ENCODE data around the gene PLA2G4E.

The PLA2G4E gene, protein sequence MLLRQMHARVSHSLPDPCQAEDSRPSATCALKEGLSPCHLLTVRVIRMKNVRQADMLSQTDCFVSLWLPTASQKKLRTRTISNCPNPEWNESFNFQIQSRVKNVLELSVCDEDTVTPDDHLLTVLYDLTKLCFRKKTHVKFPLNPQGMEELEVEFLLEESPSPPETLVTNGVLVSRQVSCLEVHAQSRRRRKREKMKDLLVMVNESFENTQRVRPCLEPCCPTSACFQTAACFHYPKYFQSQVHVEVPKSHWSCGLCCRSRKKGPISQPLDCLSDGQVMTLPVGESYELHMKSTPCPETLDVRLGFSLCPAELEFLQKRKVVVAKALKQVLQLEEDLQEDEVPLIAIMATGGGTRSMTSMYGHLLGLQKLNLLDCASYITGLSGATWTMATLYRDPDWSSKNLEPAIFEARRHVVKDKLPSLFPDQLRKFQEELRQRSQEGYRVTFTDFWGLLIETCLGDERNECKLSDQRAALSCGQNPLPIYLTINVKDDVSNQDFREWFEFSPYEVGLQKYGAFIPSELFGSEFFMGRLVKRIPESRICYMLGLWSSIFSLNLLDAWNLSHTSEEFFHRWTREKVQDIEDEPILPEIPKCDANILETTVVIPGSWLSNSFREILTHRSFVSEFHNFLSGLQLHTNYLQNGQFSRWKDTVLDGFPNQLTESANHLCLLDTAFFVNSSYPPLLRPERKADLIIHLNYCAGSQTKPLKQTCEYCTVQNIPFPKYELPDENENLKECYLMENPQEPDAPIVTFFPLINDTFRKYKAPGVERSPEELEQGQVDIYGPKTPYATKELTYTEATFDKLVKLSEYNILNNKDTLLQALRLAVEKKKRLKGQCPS

DNA sequence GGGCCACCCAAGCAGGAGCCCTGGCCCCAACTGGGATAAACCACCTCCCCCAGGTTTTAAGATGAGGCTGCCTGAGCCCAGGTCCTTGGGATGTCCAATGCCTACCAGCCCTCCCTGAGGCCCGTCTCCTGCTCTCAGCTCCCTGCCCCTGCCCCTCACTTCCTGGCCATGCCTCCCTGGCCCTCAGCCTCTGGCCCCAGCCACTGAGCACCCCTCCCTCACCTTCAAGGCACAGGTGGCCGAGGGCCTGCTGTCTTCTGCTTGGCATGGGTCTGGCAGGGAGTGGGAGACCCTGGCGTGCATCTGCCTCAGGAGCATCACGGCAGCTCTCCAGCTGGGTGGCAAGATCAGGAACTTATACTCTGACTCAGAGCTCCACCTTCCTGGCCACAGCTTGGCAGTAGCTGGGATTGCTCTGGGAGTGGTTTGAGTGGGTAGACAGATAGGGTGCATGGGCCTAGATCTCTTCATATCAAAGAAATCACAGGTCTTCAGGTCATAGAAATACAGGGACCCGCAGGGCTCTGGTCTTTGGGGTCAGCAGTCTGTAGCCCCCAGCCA is at the start of gene PLA2G4E:
Gene PLA2G4E (minus strand): TSS at position 330 of the 561 bp plus-strand sequence. CDS start 12 bp downstream, at position 318.
- DNase-seq = no peak

DNA sequence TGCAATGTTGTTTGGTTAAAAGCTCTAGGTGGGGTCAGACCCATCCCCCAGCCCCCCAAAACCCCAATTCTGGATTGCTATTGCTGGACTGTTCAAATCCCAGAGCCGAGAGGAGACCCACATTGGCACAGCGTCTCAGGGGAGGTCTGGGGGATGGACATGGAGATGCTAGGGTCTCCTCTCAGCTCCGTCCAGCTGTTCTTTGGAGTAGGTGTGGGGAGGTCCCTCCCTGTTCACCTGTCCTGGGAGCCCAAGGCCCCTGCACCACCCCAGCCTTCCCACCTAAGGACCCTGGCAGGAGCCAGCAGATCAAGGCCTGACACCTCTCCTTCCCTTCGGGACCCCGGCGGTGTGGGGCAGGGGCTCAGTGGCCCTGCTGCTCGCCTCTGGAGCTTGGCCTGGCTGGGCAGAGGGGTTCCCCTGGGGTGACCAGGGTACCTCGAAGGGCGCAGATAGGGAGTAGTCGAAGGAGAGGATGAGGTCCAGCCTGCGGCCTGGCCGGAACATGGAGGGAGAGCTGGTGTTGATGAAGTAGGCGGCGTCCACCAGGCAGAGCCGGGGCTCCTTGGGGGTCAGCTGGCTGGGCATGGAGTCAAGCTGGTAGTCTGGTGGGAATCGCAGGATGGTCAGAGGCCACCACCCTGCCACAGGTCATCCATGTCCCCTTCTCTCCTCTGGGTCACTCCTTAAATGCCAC is 49.6 kb upstream of the PLA2G4E start:
- no peak for DNase-seq

DNA sequence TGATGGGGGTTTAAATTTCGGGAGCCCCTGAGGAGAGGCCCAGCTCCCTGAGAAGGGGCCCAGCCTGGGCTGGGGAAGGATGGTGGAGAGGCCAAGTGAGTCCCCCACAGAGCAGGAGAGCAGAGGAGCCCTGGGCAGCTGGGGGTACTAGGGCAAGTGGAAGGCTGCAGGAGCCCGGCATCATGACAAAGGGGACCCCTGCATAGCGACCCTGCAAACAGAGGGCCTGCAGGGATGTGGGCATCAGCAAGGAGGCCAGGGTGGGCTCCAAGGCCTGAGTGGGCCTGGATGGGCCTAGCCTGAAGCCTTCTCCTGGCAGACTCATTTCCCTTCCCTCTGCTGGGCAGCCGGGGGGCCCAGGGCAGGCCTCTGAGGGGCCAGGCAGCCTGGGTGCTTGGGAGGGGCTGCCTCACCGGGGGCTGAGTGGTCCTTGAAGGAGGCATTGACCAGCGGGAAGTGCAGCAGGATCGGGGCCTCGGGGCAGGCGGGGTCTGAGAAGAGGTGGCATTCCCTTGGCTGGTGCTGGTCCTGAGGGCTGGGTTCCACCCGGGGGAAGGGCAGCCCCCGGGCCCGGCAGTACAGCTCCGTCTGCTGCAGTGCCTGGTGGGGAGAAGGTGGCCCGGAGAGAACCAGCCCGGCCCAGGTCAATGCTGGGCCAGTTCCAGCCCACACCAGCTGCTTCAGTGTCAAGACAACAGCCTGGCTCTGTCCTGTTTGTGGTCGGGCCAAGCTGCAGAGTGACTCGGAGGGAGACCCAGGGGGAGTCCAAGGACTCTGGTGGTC is 48.8 kb upstream of the PLA2G4E start:
- no peak for DNase-seq

DNA sequence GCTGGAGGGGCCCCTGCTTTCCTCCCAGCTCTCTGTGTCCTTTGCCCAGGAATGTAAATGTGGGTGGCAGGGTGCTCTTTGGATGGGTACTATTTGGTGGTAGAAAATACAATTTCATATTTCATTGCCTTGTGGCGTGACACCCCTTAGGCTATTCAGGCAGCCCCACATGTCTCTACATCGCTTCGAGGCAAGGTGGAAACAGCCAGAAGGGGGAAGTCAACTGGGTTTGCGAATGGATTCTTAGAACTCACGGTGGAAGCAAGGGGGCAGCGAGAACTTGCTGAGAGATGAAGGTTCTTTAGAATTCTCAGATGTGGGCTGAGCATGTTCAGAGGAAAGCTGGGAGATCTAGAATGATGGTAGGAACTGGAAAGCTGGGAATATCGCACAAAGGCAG is 48.2 kb upstream of the PLA2G4E start:
- DNase-seq = no peak

DNA sequence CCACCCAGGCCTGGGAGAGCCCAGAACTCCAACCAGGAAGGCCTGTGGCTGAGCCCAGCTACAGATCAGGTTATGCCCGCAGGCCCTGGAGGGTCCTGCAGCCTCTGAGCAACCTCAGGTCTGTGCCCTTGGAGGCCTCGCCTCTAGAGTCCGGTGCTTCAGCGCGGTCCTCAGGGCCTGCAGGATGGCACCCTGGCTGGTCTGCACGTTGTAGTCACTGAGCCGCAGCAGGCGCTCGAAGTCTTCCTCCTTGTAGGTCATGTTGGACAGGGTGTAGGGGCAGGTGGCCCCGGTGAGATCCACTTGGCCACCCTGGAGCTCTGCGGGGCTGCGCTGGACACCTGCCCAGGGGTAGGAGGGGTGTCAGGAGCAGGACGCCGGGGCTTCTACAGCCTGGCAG is 47.8 kb upstream of the PLA2G4E start:
- DNase-seq = no peak

DNA sequence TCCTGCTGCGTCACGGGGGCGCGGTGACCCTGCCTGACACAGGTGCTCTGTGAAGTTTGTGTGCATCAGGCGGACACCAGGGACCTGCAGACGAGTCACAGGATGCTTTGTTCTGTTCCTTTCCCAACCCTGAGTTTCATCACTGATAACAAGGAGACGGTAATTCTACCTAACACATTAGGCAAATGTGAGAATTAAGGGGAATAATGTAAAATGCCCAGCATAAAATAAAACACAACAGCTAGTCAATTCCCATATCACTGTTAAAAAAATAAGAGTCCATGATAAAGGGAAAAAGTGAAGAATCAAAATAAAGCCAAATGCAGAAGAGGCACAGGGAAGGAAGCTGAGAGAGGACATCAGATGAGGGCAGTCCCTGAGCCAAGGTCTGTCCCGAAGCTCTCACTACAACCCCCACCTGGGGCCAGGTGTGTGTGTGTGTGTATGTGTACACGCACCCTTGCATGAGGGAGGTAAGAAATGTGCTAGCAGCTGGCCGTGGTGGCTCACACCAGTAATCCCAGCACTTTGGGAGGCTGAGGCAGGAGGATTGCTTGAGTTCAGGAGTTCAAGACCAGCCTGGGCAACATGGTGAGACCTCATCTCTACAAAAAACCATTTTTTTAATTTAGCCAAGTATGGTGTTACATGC is 46.0 kb upstream of the PLA2G4E start:
- no peak for DNase-seq

DNA sequence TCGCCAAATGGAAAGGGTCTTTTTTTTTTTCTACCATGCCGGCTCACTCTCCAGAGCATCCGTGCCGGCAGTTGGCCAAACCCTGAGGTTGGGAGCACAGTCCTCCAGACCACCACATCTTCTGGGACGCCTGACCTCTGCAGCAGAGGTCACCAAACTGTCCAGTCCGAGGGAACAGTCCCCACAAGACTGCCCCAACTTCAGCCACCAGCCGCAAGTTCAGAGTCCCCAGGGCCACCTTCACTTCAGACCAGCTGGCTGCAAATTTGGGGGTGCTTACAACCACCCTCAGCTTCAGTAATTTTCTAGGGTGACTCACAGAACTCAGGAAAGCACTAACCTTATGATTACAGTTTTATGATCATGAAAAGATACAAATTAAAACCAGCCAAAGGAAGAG is 44.6 kb upstream of the PLA2G4E start:
- no peak for DNase-seq

DNA sequence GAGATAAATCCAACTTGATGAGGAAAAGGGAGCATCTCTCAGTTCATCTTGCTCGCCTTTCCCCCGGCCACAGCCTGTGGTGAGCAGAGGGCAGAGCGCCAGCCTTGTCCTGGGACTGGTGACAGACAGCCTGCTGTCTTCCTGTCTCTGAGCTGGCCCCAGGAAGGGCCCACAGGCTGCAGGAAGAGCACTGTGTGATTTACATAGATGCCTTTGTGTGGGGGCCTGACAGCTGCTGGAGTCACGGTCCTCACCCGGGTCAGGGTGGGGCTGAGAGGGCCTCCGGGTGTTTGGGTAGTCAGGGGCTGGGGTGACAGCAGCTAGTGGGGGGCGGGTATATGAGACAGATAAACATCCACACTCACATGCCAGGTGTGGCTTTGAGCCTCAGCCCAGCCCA is 44.2 kb upstream of the PLA2G4E start:
- DNase-seq = peak in 1 of 2 experiments; percentile 8

DNA sequence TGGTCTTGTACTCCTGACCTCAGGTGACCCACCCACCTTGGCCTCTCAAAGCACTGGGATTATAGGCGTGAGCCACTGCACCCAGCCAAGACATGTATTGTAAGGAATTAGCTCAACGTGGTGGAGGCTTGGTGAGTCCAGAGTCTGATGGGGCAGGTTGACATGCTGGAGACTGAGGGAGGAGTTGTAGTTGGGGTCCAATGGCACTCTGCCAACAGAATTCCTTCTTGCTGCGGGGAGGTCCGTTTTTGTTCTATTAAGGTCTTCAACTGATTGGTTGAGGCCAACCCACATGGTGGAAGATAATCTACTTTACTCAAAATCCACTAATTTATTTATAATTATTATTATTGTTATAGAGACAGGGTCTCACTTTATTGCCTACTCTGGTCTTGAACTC is 43.4 kb upstream of the PLA2G4E start:
- no peak for DNase-seq

DNA sequence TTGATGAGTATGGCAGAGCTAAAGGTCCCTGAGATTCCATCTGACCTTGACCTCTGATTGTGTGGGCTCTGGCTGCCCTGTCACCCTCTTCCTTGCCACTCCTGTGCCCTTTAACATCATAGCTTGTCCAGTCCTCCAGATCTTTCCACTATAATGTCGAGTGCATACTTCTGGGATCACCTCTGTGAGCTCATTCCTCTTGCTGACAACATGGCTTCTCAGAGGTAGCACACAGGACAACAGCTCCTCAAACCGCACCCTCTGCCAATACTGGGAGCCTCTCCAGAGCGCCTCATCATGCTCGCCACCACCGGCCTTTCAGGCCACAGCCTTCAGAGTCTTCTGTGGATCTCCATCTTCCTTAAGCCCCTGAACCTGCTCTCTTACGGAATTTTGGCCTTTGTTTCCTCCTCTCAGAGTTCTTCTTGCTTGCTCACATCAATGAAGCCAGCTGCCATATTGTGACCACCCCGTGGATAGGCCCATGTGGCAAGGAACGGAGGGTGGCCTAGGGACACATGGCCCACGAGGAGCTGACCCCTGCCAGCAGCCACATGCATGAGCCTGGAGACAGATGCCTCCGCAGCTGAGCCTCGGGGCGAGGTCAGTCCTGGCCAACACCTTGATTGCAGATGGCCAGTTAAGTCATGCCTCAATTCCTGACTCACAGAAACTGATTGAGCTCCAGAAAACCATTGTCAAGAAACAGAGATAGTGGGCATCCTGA is 42.4 kb upstream of the PLA2G4E start:
- DNase-seq = no peak

DNA sequence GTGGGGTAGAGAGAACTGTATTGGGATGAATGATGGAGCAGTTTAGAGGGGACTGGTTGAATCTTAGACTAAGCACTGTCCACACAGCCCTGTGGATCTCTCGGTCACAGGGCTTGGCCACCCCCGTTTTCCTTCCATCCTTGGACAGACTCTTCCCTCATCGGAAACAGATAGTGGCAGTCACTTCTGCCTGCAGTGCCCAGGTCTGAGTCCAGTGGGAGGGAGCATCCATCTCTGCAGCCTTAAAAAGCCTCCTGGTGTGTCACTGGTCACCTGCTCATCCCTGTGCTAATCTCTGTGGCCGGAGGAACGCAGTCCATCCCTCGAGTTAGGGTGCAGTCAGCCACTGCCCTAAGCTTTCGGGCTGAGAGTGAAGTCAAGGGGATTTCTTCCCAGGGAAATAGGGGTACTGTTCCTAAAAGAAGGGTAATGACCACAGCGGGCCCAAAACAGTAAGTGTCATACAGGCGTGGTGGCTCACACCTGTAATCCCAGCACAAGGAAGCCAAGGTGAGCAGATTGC is 41.5 kb upstream of the PLA2G4E start:
- DNase-seq = no peak

DNA sequence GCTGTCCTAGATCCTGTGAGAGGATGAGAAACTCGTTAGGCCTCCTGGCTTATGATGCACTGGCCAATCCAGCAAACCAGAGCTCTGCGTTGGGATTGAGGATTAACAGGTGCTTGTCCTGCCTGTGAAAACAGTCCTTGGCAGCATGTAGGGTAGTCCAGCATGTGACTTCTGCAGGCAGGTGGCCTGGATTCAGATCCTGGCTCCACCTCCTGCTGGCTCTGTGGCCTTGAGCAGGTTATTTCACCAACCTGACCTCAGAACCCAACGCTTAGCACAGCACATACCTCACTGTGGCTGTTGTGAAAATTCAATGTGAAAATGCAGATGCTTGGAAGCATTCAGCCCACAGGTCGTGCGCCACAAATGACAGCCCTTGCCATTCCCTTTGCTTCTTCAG is 40.0 kb upstream of the PLA2G4E start:
- no peak for DNase-seq

DNA sequence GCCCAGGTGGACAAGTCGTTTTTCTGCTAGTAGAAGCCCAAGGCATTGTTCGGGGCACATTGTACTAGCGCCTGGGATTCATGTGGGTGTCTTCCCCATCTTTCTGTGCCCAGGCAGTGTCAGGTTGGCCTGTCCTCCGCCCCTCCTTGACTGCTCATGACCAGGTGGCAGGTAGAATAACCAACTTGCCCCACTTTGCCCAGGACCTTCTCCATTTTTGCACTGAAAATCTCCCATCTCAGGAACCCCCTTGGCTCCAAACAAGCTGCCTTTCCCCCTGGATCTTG is 39.6 kb upstream of the PLA2G4E start:
- DNase-seq = no peak

DNA sequence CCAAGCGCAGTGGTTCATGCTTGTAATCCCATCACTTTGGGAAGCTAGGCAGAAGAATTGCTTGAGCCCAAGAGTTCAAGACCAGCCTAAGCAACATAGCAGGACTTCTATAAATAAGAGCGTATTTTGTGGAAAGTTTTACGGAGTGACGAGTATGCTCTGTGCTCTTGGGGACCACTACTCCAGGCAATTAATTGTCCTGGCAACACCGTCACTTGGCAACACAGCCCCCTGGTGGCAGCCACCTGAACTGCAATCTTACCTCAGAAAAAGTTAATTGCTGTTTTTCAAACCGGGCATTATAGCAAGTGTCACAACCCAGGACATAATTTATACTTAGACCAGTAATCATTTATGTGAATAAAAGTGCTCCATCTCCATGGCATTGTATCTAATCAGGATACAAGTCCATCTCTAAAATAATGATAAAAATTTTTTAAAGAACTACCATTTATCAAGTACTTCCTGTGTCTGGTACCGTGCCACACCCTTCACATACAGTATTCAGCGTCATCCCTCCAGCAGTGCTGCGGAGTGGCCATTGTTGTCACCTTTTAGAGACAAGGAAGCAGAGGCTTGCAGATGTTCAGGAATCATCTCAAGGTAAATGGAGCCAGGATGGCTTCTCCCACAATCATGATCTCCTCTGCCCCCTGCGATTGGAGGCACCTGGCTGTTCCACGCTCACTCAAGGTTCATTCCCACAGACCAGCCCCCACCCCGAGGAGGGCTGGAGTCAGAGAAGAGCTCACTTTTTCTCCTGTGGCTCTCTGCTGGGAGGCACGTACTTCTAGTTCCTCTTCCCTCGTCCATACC is 39.0 kb upstream of the PLA2G4E start:
- DNase-seq = peak; percentile 45 to 55

DNA sequence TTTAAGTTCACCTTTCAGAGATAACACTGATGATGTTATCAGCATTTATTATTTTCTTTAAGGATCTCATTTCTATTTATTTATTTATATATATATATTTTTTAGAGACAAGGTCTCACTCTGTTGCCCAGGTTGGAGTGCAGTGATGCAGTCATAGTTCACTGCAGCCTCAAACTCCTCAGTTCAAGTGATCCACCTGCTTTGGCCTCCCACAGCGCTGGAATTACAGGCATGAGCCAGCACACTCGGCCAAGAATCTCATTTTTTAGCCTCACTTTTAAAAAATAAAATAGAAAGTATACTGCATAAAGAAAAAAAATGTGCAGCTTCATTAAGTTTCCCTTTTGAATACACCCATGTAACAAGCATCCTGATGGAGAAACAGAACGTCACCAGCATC is 37.9 kb upstream of the PLA2G4E start:
- DNase-seq = no peak

DNA sequence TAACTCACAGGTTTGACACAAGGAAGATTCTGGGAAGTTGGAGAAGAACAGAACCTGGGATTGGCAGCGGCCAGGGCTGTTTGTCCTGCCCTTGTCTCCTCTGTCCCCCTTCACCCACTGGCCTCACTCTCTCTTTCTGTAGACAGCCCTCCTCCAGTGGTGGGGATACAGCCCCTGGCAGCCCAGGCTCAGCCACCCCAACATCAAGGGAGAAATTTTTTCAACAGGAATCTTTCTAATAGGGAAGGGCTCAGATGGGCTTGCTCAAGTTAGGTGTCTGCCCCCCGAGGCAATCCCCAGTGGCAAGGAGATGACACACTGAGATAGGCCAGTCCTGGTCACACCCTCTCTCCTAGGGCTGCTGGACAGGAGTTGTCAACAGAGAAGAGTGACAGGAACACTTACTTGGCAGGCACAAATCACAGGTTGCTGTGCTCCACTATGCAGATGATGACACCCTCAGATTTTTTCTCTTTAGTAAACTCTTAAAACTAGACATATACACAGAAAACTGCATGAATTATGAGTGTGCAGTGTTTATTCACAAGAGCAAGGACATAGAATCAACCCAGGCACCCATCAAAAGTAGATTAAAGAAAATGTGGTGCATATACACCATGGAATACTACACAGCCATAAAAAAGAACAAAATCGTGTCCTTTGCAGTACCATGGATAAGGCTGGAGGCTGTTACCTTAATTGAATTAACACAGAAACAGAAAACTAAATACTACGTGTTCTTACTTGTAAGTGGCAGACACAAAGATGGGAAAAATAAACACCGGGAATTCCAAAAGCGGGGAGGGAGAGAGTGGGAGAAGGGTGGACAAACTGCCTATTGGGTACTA is 37.2 kb upstream of the PLA2G4E start:
- DNase-seq = no peak

DNA sequence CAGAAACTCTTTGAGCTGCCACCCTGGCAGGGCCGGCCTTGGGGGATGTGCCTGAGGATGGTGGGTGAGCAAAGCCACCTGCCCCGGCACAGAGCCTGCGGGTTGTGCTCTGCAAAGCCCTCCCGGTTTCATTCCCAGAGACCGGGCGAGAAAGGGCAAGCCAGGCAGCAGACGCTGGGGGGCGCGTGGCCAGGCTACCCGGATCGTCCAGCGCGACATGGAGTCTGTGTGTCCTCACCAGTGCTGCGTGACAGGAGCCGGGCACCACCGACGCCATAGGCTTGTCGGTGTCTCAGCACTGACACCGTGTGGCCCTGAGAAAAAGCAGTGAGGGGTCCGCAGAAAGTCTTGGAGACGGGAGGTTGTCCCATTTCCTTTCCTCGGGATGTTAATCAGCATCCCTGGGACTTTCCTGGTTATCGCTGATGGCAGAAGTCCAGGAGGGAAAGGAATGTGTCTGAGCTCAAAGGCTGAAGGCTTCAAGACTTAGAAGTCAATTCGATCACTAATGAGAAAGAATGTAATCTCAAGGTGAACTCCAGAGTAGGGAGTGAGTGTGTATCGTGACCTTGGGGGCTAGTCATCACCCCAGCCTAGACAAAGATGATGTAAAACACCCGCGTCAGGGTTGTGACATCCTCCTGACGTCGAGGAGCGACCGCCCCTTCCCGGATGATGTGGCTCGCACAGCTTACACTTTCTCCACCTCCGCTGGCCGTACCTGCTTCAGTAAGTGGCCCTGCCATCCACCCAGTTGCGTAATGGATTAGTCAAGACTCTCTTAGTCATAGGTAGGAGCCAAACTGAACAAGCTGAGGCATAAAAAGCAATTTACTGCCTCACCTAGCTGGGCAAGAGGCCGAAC is 36.3 kb upstream of the PLA2G4E start:
- peak in 1 of 2 experiments; percentile 27 for DNase-seq

DNA sequence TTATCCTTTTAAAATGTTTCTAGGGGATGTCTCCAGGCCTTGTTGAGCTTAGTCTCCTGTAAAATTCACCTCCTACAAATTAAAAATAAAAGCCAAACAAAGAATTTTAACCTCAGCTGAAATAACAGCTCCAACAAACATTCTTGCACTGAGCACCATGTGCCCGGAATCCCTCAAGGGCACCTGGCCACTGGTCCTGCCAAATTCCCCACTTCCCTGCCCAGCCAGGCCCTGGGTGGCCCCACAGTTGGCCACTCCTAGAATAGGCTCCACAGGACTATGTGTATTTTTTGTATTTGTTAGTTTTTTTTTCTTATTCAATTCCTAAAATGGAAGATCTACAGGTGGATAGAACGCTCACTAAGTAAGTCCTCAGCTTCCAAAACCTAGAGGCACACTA is 33.1 kb upstream of the PLA2G4E start:
- no peak for DNase-seq
